Measurements from ENCODE around the gene FOXI3.
A peak's percentile ranks its signal among the peaks of the same experiment; 100 is the strongest.

Gene FOXI3

DNA sequence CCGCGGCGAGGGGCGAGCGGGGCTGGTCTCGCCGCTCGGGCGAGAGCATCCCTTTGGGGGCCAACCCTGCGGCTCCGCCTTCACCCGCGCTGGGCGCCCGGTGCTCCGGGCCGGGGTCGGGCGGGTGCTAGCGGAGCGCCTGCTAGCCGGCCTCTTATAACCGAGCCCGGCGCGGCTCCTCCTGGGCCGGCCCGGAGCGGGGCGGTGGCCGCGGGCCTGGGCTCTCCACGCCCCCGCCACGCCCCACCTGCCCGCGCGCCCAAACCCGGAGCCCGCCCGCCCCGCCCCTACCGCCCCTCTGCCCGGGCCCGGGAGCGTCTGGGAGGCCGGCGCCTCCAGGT, at the start of gene FOXI3:
TSS of gene FOXI3 (minus strand) at position 129 of the 341 bp plus-strand sequence. CDS start 158 bp downstream, outside the sequence.
- Histone ChIP-seq H3K9me3 (ENCODE audit: control insufficient read depth, insufficient read depth, low read length) (no peaks in the 10 kb centered on the region), H3K27ac (ENCODE audit: low read depth, low read length) (no peak within 1 kb of the TSS), H3K79me2 (ENCODE audit: control insufficient read depth, low read length) (no peaks in the 10 kb centered on the region), H3K4me2 (ENCODE audit: low read length) (peak within 1 kb of the TSS; percentile 46), H3F3A (ENCODE audit: control insufficient read depth, insufficient read depth) (no peaks in the 10 kb centered on the region), H3K4me3 (ENCODE audit: low read length) (peak within 1 kb of the TSS; percentile 19; the same call in 1 of the 2 replicates), H3K4me1 (ENCODE audit: control insufficient read depth, low read length) (peaks cover 7% of the 10 kb centered on the region; the same call in 1 of the 2 replicates), H3K27me3 (ENCODE audit: control insufficient read depth, low read length) (peaks cover 25% of the 10 kb centered on the region), H4K20me1 (ENCODE audit: control insufficient read depth, insufficient read depth, low read depth, low read length) (no peaks in the 10 kb centered on the region), H3K9me2 (replicated peaks; ENCODE audit: control insufficient read depth, low read length) (no peaks in the 10 kb centered on the region), H3K36me3 (ENCODE audit: control insufficient read depth, low read length) (no peaks in the 10 kb centered on the region)
- TF ChIP-seq, protein P1, sequence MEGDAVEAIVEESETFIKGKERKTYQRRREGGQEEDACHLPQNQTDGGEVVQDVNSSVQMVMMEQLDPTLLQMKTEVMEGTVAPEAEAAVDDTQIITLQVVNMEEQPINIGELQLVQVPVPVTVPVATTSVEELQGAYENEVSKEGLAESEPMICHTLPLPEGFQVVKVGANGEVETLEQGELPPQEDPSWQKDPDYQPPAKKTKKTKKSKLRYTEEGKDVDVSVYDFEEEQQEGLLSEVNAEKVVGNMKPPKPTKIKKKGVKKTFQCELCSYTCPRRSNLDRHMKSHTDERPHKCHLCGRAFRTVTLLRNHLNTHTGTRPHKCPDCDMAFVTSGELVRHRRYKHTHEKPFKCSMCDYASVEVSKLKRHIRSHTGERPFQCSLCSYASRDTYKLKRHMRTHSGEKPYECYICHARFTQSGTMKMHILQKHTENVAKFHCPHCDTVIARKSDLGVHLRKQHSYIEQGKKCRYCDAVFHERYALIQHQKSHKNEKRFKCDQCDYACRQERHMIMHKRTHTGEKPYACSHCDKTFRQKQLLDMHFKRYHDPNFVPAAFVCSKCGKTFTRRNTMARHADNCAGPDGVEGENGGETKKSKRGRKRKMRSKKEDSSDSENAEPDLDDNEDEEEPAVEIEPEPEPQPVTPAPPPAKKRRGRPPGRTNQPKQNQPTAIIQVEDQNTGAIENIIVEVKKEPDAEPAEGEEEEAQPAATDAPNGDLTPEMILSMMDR (IDR thresholded peaks at IDR 0.05; ENCODE audit: low read depth, low read length, poor library complexity, severe bottlenecking), result no peak
- no peak for TF ChIP-seq EZH2phosphoT487 (IDR thresholded peaks at IDR 0.05; ENCODE audit: borderline replicate concordance, low read length)

- Histone ChIP-seq H3K27ac (ENCODE audit: low read depth, low read length) (no peak overlapping the region), H3K4me2 (ENCODE audit: low read length) (no peak overlapping the region), H4K20me1 (ENCODE audit: control insufficient read depth, insufficient read depth, low read depth, low read length) (no peaks in the 10 kb centered on the region), H3K4me1 (ENCODE audit: control insufficient read depth, low read length) (no peaks in the 10 kb centered on the region), H3K4me3 (ENCODE audit: low read length) (no peak overlapping the region), H3K79me2 (ENCODE audit: control insufficient read depth, low read length) (no peaks in the 10 kb centered on the region), H3K9me3 (ENCODE audit: control insufficient read depth, insufficient read depth, low read length) (peaks cover 3% of the 10 kb centered on the region; the same call in 1 of the 2 replicates), H3F3A (ENCODE audit: control insufficient read depth, insufficient read depth) (no peaks in the 10 kb centered on the region), H3K36me3 (ENCODE audit: control insufficient read depth, low read length) (no peaks in the 10 kb centered on the region), H3K27me3 (ENCODE audit: control insufficient read depth, low read length) (no peaks in the 10 kb centered on the region), H3K9me2 (replicated peaks; ENCODE audit: control insufficient read depth, low read length) (no peaks in the 10 kb centered on the region)
- TF ChIP-seq EZH2phosphoT487 (IDR thresholded peaks at IDR 0.05; ENCODE audit: borderline replicate concordance, low read length), result no peak
- TF ChIP-seq, protein P1 (IDR thresholded peaks at IDR 0.05; ENCODE audit: low read depth, low read length, poor library complexity, severe bottlenecking), result no peak
Measured at GRCh38 chr2:88500691-88501090, 48.2 kb upstream of the FOXI3 start.

GRCh38 chr2:88499204-88499603, 46.7 kb upstream of the FOXI3 start:
- H3K9me2 ChIP-seq (replicated peaks; ENCODE audit: control insufficient read depth, low read length), result no peaks in the 10 kb centered on the region
- no peak overlapping the region for H3K4me2 ChIP-seq (ENCODE audit: low read length)
- no peaks in the 10 kb centered on the region for H4K20me1 ChIP-seq (ENCODE audit: control insufficient read depth, insufficient read depth, low read depth, low read length)
- H3K79me2 ChIP-seq (ENCODE audit: control insufficient read depth, low read length), result no peaks in the 10 kb centered on the region
- H3K27me3 ChIP-seq (ENCODE audit: control insufficient read depth, low read length), result 0 out of 2 replicates have a peak, but pooled peaks cover 3% of the 10 kb centered on the region
- no peaks in the 10 kb centered on the region for H3K4me1 ChIP-seq (ENCODE audit: control insufficient read depth, low read length)
- TF ChIP-seq, protein P1 (IDR thresholded peaks at IDR 0.05; ENCODE audit: low read depth, low read length, poor library complexity, severe bottlenecking), result no peak
- no peak for TF ChIP-seq EZH2phosphoT487 (IDR thresholded peaks at IDR 0.05; ENCODE audit: borderline replicate concordance, low read length)
- no peaks in the 10 kb centered on the region for H3K36me3 ChIP-seq (ENCODE audit: control insufficient read depth, low read length)
- H3K9me3 ChIP-seq (ENCODE audit: control insufficient read depth, insufficient read depth, low read length), result peaks cover 3% of the 10 kb centered on the region; the same call in 1 of the 2 replicates
- no peak overlapping the region for H3K4me3 ChIP-seq (ENCODE audit: low read length)
- H3F3A ChIP-seq (ENCODE audit: control insufficient read depth, insufficient read depth), result no peaks in the 10 kb centered on the region
- no peak overlapping the region for H3K27ac ChIP-seq (ENCODE audit: low read depth, low read length)

Data from DOHH2 (cell line).